NOMO-1 (cell line): Measurements from ENCODE around the gene FAM168B.

Experiments
- DNase-seq, 2 experiments: peaks; one replicate each; lab custom pipeline; 2025; ENCODE audit not compliant: unreplicated experiment in 2 of 2; lab: John Stamatoyannopoulos, UW

Gene FAM168B

GRCh38 chr2:131056204-131056931 lies 36.9 kb downstream of the FAM168B start:
- no peak for DNase-seq

DNA sequence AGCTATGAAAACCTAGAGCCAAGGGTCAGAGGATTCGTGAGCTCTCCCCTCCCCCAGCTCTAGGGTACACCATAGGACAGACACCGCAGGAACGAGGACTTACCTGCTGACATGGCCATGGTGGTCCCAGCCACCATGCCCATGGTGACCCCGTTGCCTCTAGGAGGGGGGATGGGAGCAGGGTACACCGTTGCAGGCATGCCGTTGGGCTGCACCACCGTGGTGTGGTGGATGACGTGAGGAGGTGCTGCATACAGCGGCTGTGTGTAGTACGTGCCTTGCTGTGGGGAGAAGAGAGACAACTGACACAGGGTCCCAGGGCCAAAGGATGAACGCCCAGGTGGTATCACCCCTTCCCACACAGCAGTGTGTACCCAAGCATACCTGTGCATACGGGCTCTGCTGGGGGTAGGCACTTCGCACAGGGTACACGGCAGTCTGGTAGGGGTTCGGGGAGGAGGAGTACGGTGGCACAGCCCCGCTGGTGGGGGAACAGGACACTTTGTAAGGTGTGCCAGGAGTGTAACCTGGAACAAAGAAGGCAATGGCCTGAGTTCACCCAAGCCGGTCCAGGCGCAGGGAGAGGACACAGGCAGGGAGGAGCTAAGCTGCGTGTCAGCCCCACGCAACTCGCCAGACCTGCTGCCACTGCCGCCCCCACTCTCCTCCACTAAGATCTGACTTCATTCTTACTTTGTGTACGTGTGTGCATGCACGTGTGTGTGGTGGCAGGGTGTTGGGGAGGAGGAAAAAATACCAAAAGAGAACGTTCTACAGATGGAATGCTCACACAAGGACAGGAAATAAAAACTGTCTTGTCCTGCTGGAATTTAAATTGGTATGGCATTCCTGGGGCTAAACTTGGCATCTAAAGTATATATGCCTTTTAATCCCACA lies 37.8 kb downstream of the FAM168B start:
- DNase-seq: no peak

DNA sequence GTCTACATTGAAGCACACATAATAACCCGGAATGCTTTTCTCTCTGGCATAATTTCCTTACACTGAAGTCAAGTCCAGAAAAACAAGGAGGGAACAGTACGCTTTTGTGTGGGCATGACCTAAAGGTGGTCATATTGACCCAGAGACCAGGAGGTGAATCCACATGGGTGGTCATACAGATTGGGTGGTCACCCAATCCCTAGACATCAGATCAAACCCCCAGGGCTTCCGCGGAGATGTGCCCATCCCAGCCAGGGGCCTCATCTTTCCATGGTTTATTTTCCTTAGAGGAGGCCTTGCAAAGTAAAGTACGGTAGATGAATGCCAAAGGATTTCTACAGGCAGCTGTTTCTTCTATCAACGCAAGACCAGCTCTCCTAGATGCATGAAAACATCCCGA lies 38.8 kb downstream of the FAM168B start:
- no peak for DNase-seq

DNA sequence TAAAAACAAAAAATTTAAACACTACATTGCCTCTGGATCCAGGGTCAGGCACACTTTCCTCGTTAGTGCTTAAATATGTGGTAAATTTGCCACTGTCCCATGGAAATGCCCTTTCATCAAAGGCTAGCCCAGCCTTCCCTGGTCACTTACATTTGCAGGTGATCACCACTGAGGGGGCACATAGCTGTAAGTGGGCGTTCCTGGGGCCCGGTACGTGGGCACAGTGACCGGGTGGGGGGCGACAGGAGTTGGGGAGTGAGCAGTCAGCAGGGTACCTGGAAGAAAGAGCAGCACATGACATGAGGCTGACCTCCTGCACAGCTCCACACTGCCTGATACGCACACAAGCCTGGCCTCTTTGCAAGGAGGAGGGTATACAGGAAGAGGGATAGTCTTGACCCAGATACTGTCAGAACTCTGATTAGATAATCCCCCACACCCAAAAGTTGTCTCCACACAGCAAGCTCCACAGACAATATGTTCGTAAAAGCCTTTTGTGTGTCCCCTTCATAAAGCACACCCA lies 40.5 kb downstream of the FAM168B start:
- no peak for DNase-seq

DNA sequence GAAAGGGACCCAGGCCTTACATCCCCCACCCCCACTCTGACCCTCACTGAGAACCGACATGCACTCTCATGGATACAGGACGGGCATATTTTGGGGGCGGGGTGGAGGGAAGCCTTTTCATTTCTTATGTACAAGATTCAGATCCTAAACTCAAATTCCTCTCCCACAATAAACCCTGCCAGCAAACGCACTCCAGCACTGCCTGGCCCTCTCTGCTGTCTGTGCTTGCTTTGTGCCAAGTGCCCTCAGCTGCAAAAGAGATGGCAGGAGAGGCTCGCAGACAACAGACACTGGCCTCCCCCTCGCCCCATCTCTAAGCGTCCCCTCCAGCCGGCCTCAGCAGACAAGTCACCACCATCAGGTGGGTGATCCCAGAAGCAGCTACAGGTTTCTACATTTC lies 42.4 kb downstream of the FAM168B start:
- no peak for DNase-seq

- DNase-seq: no peak
These were observed 44.0 kb downstream of the FAM168B start for GRCh38 chr2:131049150-131049718.

GRCh38 chr2:131048641-131049040 lies 44.6 kb downstream of the FAM168B start:
- no peak for DNase-seq

- DNase-seq: no peak
These were observed 45.2 kb downstream of the FAM168B start for GRCh38 chr2:131047920-131048560.

DNA sequence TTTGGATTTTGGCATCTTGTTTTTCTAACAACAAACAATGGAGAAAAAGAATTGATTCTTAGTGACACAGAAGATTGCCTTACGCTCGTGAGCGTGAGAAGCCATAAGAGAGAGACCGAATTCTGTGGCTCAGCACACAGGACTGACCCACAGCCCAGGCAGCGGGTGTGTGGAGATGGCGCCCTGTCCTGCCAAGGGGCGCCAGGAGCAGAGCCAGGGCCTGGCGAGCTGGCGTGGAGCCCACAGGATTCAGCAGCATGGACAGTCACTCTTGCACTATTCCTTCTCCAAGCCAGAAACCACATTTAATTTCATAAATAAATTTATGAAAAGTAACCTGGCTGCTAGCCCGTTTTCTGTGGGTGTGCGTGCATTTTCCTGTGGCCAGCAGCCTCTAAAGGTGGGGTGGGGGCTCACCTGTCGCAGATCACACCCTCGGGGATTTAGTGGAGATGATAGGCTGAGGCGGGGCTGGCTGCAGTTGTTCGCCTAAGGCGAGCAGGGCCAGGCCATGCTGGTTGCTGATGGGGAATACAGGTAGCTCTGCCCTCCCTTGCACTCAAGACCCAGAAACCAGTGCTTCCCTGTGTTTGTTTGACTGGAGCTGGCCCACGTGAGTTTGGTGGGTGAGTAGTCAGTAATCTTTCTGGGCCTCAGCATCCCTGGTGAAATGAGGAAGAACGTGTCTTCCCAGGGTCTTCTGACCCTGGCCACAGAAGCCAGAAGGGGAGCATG lies 46.2 kb downstream of the FAM168B start:
- no peak for DNase-seq

DNA sequence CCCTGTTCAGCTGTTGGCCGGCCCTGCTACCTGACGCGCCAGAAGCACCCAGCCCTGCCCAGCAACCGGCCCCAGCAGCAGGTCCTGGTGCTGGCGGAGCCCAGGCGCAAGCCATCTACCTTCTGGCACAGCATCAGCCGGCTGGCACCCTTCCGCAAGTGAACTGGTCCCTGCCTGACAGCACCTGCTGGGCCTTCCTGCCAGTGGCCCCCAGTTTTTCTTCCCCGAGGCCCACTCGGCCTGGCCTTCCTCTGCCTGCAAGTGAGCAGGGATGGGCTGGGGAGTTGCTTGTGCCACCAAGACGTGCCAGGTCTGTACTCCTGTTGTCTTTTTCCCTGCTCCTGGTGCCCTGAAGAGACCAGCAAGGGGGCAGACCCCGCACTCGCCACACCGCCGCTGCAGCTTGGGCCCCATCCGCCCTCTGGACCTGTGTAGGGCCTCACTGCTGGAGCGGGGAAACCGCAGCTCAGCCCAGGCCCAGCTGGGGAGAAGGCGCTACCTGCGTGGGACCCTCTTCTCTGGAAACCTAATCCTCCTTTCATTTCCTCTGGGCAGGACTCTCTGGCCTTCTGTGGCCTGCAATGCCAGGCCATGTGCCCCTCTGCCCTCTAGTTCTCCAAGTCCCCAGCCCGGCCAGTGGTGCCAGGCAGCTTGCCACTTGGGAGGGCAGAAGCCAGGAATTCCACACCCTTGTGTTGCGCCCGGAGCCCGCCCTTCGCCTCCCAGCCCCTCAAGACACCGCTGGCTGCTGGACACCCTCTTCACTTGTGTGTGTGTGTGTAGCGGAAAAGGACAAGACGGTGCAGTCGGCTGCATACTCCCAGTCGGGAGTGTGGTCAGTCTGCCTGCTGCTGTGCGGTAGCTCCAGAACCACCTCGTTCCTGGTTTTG lies 47.0 kb downstream of the FAM168B start:
- no peak for DNase-seq

DNA sequence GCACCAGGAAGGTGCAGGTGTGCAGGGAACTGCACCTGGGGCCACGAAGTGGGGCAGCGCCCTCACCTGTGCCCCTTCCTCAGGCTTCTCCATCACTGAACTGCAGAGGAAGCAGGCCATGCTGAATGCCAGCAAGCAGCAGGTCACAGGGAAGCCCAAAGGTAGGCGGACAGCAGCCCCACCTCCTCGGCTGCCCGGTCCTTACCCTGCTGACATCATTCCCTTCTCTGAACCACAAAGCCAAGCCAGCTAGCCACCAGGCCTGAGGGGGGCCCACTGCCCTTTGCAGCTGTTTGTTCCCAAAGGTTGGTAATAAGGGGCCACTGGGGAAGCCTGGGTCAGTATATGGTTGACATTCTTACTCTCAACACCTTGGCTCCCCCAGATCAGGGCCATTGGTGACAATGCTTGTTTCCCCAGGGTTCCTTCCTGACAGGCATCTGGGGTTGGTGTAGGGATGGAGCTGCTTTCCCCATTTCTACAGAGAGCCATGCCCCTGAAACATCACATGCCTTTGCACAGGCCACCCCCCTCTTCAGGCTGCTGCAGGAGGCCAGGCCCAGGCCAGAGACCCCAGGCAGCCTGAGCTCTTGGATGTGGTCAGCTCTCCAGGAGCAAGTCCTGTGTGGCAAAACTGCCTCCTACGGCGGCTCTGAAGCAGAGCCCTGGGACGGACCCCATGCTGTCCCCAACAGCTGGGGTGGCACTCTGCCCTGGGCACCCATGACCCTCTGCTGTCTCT lies 47.8 kb downstream of the FAM168B start:
- DNase-seq: no peak

DNA sequence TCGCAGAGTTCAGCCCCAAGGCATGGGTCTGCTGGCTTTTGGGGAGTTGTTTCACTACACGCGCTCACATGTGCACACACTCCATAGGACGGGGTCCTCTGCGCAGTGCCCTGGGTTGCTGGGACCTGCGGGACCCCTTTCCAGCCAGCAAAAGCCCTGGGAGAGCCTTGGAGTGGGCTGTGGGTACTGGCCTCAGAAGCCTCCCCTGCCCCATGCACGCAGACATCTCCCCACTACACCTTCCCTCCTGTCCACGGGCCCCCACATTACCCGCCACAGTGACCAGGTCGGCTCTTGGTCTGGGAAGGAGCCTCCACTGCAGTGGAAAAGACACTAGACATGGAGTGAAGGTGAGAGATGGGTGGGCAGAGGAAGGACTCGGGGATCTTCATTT lies 48.5 kb downstream of the FAM168B start:
- no peak for DNase-seq

DNA sequence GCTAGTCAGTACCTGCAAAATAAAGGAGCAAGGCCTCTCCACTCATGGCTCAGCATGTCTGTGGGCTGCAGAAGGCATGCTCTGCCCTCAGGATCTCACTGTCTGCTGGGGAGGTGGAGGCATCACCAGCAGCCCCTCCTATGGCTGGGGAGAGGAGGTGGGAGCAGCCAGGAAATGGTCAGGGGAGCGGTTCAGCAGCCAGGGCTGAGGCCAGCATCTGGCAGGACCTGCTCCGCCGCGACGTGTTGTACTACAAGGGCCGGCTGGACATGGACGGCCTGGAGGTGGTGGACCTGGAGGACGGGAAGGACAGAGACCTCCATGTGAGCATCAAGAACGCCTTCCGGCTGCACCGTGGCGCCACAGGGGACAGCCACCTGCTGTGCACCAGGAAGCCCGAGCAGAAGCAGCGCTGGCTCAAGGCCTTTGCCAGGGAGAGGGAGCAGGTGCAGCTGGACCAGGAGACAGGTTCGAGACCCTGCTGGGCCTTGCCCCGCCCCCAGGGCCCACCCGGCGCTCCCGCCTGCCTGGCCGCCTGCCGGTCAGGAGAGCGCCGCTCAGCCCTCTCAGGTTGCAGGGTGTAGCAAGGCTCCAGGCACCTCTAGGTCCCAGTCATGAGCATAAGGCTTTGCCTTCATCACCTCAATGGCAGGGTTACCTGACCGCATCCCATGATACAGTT lies 49.0 kb downstream of the FAM168B start:
- DNase-seq: no peak

GRCh38 chr2:131043199-131044074 lies 49.8 kb downstream of the FAM168B start:
- no peak for DNase-seq

GRCh38 chr2:131042148-131042775 lies 51.0 kb downstream of the FAM168B start:
- no peak for DNase-seq

- DNase-seq: no peak
These were observed 51.7 kb downstream of the FAM168B start for GRCh38 chr2:131041402-131042147.
